GM21526 (cell line): ENCODE data around the gene HAVCR1.
"Not testable (repeated sequence)": the region's sequence is repeated elsewhere in the genome, so short reads cannot be mapped to it uniquely, and the experiment has no call there.

Experiments used
- ATAC-seq: cut with Tn5 transposase; IDR thresholded peaks from one replicate; pipeline ENCODE4 v1.9.1; 2021; ENCODE audit warnings: moderate library complexity; ENCODE audit not compliant: unreplicated experiment, low FRiP score

HAVCR1 gene

GRCh38 chr5:157059093-157059539, at the start of gene HAVCR1:
HAVCR1 (minus strand) TSS chr5:157059116; CDS start chr5:157057943, 1,173 bp downstream.
- no peak for ATAC-seq

- no peak for ATAC-seq
Observed at GRCh38 chr5:157107508-157107907, 48.6 kb upstream of the HAVCR1 start.

GRCh38 chr5:157106630-157107461, 47.9 kb upstream of the HAVCR1 start:
- ATAC-seq: no peak

DNA sequence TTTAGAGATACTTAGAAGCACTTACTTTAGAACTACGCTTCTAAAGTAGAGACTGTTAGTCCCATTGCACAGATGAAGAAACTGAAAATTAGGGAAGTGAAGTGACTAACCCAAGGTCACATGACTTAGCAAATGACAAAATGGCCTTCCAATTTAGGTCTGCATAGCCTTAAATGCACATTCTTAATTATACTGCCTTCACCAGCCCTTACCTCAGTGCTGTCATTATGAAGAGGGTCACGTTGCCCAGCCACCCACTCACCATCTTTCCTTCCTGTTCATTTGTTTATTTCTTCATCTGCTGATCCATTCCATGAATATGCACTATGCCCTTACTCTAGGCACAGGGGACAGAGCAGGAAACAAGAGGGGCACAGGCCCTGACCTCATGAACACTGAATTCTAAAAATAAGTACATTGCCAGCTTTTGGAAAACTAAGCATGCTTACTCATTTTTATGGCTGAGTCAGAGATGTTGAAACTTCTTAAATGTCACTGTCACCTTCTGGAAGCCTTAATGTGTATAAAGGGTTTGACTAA, 41.3 kb upstream of the HAVCR1 start:
- ATAC-seq: no peak

DNA sequence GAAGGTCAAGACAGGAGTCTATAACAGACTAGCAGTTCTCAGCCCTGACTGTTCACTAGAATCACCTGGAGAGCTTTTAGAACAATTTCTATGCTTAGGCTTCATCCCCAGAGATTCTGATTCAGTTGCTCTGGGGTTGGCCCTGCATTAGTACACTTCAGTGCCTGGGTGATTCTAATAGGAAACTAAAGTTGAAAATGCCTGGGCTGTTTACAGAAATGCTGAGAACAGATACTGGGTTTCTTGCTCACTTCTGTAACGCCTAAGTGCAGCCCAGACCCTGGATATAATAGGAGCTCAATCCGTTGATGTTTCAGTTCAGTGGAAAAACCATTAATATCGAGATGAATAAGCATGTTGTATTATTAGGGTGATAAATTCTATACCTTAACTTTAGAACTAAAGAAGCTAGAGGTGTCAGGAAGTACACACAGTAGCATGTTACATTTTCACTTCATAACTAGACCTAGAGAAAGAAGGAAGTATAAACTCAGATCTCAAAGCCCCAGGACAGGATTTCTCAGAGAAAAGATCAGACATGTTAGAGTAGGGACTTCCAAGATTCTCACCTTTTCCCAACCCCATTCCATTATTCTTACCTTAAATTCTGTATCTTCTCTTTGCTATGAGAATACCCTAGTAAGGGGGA, 29.6 kb upstream of the HAVCR1 start:
- ATAC-seq: peak; percentile 75

GRCh38 chr5:157086751-157087359, 27.9 kb upstream of the HAVCR1 start:
- ATAC-seq: no peak

DNA sequence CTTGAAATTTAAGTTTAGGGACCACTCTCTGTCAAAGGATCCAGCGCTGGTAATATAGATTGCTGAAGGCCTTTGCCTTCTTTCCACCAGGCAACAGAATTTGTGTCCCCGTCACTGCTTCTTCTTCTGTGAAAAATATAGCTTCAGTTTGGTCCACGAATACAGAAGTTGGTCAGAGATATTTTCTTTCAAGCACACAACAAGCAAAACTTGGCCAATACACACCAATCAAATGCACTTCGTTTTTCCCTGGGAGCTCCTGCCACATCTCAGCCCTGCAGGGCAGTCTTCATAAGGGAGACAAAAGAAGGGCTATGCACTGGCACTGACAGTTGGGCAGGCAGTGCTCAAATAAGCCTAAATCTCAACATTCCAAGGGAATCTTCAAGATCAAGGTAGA, 27.0 kb upstream of the HAVCR1 start:
- ATAC-seq: no peak

DNA sequence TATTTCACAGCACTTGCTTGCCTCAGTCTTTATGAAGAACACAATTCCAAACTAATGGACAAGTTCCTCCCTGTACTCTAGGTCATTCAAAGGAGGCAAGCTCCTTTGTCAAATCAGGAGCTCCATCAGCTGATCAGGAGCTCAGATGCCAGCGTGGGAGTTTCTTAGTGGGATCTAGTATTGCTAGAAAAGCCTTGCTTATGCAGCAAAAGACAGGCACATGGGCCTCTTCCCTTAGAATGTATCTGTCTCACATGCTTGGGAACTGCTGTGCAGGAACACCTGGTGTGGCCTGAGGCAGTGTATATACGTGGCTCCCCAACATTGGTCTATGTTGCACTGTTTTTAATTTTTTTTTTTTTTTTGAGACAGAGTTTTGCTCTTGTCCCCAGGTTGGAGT, 21.4 kb upstream of the HAVCR1 start:
- ATAC-seq: no peak

- ATAC-seq: no peak
Observed at GRCh38 chr5:157076558-157076957, 17.6 kb upstream of the HAVCR1 start.

DNA sequence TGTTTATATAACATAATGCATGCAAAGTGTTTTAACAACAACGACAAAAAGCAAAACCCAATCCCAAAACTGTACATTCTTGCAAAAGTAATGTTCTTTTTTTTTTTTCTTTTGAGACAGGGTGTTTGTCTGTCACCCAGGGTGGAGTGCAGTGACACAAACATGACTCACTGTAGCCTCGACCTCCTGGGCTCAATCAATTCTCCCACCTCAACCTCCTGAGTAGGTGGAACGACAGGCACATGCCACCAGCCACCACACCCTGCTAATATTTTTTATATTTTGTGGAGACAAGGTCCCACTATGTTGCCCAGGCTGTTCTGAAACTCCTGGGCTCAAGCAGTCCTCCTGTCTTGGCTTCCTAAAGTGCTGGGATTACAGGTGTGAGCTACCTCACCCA, 13.6 kb upstream of the HAVCR1 start:
- no peak for ATAC-seq

GRCh38 chr5:157069949-157070348, 11.0 kb upstream of the HAVCR1 start:
- no peak for ATAC-seq

DNA sequence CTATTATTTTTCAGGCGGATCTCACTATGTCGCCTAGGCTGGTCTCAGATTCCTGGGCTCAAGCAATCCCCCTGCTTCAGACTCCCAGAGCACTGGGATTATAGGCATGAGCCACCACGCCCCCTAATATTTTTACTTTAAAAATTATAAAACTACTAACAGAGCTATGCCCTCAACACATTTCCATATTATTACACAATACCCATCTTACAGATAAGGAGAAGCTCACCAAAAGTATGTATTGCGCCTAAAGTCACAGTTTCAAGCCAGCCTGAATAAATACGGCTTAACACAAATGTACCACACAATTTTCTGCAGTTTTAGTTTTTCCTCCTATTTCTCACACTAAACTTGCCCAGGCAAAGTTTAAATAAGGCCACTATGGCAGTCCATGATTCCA, 9.9 kb upstream of the HAVCR1 start:
- no peak for ATAC-seq

DNA sequence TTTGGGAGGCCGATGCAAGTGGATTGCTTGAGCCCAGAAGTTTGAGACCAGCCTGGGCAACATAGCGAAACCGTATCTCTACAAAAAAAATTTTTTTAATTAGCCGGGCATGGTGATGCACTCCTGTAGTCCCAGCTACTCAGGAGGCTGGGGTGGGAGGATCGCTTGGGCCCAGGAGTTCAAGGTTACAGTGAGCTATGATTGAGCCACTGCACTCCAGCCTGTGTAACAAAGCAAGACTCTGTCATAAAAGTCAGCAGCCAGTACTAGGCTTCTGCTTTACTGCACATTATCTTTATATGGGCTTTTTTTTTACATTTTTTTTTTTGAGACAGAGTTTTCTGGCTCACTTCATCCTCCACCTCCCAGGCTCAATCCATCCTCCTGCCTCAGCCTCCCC, 9.4 kb upstream of the HAVCR1 start:
- ATAC-seq: no peak

GRCh38 chr5:157067005-157067404, 8.1 kb upstream of the HAVCR1 start:
- ATAC-seq: no peak

DNA sequence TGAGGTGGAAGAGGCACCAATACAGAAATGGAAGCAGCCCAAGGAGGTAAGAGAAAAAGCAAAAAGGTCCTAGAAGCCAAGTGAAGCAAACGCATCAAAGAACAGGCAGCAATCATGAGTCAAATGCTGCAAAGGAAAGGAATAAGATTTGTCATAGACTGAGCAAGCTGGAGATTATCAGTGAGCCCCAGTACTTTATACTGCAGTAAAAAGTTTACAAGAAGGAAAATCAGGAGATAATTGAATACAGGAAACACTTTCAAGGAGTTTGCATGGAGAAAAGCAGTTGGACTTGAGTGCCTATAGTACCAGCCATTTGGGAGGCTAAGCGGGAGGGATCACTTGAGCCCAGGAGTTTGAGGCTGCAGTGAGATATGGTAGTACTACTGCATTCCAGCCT, 7.2 kb upstream of the HAVCR1 start:
- no peak for ATAC-seq

DNA sequence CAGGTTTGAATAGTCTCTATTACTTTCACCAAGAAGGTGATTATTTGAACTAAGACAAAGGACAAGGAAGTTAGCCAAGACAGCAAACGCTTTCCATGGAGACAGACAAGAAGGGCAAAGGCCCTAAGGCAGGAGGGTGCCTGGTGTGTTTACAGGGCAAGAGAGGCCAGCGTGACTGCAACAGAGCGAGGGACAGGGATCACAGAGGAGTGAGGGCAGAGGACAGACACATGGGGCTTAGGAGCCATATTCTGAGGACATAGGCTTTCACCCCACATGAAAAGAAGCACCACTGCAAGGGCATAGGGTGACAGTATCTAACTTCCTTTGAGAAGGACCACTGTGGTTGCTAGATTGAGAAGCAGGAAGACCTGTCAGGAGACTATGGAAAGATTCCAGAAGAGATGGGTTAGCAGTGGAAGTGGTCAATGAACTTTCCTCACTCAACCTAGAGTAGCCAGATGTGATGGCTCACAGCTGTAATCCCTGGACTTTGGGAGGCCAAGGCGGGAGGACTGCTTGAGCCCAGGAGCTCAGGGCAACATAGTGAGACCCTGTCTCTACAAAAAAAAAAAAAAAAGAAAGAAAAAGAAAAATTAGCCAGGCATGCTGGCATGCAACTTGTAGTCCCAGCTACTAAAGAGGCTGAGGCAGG, 5.0 kb upstream of the HAVCR1 start:
- ATAC-seq: no peak

DNA sequence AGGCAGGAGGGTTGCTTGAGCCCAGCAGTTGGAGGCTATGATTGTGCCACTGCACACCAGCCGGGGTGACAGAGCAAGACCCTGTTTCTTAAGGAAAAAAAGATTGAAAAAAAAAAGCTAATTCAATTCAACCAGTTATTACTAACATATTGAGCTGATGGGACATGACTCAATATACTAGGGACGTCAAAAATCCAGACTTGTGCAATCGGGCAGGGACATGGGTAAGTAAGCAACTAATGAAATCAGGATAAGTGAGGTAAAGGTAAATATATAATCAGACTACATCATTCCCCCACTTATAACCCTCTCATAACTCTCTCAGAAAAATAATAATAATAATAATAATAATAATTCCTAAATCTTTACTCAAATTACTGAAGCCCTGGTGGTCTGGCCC, 975 bp upstream of the HAVCR1 start:
- ATAC-seq: no peak

- ATAC-seq: no peak
Observed at GRCh38 chr5:157057459-157058370, 1.2 kb downstream of the HAVCR1 start.

DNA sequence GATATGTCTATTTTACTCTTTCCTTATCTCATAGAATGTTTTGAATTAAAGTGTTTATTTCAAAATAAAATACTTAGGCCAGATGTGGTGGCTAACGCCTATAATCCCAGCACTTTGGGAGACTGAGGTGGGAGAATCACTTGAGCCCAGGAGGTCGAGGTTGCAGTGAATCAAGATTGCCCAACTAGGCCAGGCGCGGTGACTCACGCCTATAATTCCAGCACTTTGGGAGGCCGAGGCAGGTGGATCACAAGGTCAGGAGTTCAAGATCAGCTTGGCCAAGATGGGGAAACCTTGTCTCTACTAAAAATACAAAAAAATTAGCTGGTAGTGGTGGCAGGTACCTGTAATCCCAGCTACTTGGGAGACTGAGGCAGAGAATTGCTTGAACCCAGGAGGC, 2.1 kb downstream of the HAVCR1 start:
- not testable (repeated sequence) for ATAC-seq
